GM21619 (cell line): Measurements from ENCODE around the gene FOXL1.

ENCODE experiments used
- ATAC-seq: cut with Tn5 transposase; IDR thresholded peaks from one replicate; pipeline ENCODE4 v1.9.1; 2021; ENCODE audit not compliant: unreplicated experiment

Gene FOXL1

GRCh38 chr16:86567701-86568581 lies 10.4 kb upstream of the FOXL1 start:
- no peak for ATAC-seq

- no peak for ATAC-seq
Observed at GRCh38 chr16:86568677-86569623, 9.4 kb upstream of the FOXL1 start.

GRCh38 chr16:86569701-86570447 lies 8.5 kb upstream of the FOXL1 start:
- no peak for ATAC-seq

GRCh38 chr16:86570558-86571529 lies 7.5 kb upstream of the FOXL1 start:
- no peak for ATAC-seq

- ATAC-seq: no peak
Observed at GRCh38 chr16:86571530-86571915, 6.8 kb upstream of the FOXL1 start.

GRCh38 chr16:86572041-86572521 lies 6.3 kb upstream of the FOXL1 start:
- no peak for ATAC-seq

- ATAC-seq: no peak
Observed at GRCh38 chr16:86572606-86573005, 5.7 kb upstream of the FOXL1 start.

GRCh38 chr16:86573215-86573614 lies 5.1 kb upstream of the FOXL1 start:
- ATAC-seq: no peak

- ATAC-seq: no peak
Observed at GRCh38 chr16:86573646-86574508, 4.5 kb upstream of the FOXL1 start.

- ATAC-seq: no peak
Observed at GRCh38 chr16:86574646-86575045, 3.7 kb upstream of the FOXL1 start.

GRCh38 chr16:86575095-86575685 lies 3.2 kb upstream of the FOXL1 start:
- no peak for ATAC-seq

- peak; percentile 54 for ATAC-seq
Observed at GRCh38 chr16:86575754-86576557, 2.4 kb upstream of the FOXL1 start.

- no peak for ATAC-seq
Observed at GRCh38 chr16:86576591-86577313, 1.6 kb upstream of the FOXL1 start.

- no peak for ATAC-seq
Observed at GRCh38 chr16:86577314-86577971, 906 bp upstream of the FOXL1 start.

GRCh38 chr16:86578611-86579267 lies 390 bp downstream of the FOXL1 start:
- no peak for ATAC-seq
